Fibroblast of villous mesenchyme (primary cell): Measurements from ENCODE around the gene E2F6. TPM values are rescaled to one million over a fixed set of nuclear protein-coding genes. Genes with fewer than 3 reads are reported as not detected.
A peak's percentile ranks its signal among the peaks of the same experiment; 100 is the strongest.
"Not testable (repeated sequence)": the region's sequence is repeated elsewhere in the genome, so short reads cannot be mapped to it uniquely, and the experiment has no call there.

Experiments
- DNase-seq: peaks from one replicate; pipeline ENCODE4 v3.0.0-alpha.2; 2010; ENCODE audit warnings: low read depth
- H3K4me3 ChIP-seq: 2 replicates; pipeline ENCODE4 v1.5.1; 2011; ENCODE audit warnings: low read depth, mild to moderate bottlenecking, low read length
- total RNA-seq: library from RNA; depleted of rRNA; stranded (reverse); fragments of >200 nt; gene quantifications from 2 replicates; pipeline ENCODE4 v1.2.3, GENCODE V29; 2012
- TF ChIP-seq, protein P1 (sequence below): IDR thresholded peaks from 2 replicates; pipeline ENCODE4 v1.5.1; 2012; ENCODE audit warnings: low read depth, mild to moderate bottlenecking, low read length; ENCODE audit not compliant: insufficient read depth

Gene E2F6
- total RNA-seq, 1 donor, result 13.4 TPM

DNA sequence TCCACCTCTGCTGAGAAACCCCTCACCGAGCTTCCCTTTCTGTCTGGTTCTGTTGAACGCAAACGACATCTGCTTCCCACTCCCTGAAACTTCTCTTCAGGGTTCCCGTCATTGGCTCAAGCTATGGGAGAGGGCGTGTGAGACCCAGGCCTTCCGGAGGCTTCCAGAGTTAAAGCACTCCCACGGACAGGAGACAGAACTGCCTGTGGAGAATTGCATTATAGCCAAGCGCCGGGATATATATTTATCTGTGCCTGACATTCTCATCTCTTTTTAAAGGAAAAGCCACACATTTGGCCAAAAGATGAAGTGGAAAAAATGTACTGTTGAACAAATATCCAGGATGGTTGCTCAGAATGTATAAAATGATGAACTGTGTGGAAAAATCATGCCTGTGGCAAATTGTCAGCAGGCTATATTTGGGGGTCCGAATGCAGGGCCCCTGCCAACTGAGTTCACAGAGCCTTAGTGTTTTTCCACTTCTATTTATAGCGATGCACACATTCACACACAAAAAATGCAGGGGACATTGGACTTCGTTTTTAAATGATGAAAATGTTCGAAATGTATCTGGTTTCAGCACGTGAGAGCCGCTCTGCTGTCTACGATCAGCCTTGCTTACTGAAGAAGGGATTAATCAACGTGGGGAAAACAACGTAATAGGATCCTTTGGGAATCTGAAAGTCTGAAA is 59.5 kb downstream of the E2F6 start:
- DNase-seq, result peak; percentile 84
- H3K4me3 ChIP-seq, result no peak overlapping the region
- TF ChIP-seq, protein P1, sequence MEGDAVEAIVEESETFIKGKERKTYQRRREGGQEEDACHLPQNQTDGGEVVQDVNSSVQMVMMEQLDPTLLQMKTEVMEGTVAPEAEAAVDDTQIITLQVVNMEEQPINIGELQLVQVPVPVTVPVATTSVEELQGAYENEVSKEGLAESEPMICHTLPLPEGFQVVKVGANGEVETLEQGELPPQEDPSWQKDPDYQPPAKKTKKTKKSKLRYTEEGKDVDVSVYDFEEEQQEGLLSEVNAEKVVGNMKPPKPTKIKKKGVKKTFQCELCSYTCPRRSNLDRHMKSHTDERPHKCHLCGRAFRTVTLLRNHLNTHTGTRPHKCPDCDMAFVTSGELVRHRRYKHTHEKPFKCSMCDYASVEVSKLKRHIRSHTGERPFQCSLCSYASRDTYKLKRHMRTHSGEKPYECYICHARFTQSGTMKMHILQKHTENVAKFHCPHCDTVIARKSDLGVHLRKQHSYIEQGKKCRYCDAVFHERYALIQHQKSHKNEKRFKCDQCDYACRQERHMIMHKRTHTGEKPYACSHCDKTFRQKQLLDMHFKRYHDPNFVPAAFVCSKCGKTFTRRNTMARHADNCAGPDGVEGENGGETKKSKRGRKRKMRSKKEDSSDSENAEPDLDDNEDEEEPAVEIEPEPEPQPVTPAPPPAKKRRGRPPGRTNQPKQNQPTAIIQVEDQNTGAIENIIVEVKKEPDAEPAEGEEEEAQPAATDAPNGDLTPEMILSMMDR, result no peak

DNA sequence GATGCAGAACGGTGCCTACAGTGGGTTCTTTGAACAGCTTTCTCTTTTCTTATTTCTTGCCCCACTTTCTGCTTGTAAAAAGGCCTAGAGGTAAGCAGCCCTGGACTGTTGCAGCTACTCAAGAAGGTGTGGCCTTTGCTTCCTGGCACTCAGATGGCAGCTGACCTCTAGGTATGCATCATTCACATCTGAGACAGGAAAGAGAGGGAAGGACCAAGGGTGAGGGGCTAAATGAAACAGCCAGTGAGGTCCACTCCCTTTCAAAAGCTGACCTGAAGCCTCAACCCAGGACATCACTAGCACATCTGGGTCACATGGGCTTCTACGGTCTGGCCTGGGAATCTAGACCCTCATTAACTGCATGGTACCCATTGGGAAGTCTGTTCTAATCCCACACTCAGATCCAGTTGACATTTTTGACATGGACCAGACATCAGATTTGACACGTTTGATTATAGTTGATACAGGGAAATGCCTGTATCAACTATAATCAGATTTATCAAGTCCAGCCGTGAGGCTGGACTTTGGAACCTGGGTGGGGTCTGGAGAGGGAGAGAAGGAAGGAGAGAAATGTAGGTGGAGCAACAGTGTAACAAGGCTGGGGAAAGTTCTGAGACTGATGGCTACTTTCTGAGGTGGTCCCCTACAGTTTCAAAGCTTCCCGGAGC is 60.2 kb downstream of the E2F6 start:
- TF ChIP-seq, protein P1, result no peak
- DNase-seq, result no peak
- H3K4me3 ChIP-seq, result no peak overlapping the region

DNA sequence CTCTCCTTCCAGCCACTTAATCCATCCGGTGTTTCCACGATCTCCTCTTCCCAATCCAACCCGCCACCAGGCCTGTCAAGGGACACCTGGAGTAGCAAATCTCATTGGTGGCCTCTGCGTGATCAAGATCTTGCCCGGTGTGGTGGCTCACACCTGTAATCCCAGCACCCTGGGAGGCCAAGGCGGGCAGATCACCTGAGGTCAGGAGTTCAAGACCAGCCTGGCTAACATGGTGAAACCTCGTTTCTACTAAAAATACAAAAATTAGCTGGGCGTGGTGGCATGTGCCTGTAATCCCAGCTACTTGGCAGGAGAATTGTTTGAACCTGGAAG is 60.9 kb downstream of the E2F6 start:
- not testable (repeated sequence) for H3K4me3 ChIP-seq, DNase-seq

DNA sequence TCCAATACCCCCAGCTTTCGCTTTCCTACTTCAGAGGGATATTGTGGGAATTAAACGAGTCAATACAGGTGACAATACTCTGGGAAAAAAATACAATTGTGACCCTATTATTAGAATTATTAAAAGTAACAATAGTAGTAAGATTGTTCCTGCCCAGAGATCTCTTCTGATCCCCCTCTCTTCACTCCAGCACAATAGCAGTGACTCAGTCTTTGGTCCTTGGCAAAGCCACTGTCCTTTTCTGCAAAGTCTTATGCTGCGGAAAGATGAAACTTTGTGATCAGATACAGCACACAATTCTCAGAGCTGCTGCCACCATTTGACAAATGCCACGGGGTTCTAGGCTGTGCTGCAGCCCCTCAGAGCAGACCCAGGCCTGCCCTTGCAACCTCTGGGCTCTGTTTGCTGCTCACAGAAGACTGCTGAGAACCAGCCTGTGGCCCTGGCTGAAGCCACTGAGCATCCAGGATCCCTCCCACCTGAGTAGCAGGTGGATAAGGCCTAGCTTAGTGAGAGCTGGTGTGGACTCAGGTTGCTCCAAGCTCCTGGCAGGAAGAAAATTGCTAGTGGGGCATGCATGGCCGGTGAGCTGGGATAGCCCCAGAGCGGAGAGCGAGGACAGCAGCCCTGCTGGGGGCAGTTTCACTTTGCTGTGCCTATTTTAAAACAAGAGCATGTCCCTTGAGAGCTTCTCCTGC is 61.4 kb downstream of the E2F6 start:
- no peak for DNase-seq
- TF ChIP-seq, protein P1, result no peak
- no peak overlapping the region for H3K4me3 ChIP-seq

DNA sequence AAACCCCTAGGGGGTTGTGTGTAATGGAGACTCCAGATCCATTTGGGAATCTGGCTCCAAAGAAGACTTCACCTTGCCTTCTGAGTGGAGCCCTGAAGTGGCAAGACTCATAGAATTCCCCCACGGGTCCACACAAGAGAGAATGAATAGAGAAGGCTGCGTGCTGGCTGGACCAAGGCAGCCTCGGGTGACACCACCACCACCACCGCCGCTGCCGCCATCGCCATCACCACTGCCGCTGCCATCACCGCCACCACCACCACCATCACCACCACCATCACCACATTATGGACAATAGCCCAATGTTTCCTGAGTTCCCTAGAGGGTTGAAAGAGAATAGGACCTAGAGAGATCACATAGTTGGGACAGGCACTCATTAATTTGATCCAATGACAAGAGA is 63.5 kb downstream of the E2F6 start:
- DNase-seq, result no peak
- TF ChIP-seq, protein P1, result no peak
- H3K4me3 ChIP-seq, result no peak overlapping the region

DNA sequence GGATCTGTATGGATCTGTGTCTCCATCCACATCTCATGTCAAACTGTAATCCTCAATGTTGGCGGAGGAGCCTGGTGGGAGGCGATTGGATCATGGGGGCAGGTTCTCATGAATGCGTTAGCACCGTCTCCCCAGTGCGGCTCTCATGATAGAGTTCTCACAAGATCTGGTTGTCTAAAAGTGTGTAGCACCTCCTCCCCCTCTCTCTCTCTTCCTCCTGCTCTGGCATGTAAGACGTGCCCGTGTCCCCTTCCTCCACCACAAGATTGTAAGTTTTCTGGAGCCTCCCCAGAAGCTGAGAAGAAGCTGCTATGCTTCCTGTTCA is 66.6 kb downstream of the E2F6 start:
- DNase-seq, result no peak
- TF ChIP-seq, protein P1, result no peak
- H3K4me3 ChIP-seq, result no peak overlapping the region

DNA sequence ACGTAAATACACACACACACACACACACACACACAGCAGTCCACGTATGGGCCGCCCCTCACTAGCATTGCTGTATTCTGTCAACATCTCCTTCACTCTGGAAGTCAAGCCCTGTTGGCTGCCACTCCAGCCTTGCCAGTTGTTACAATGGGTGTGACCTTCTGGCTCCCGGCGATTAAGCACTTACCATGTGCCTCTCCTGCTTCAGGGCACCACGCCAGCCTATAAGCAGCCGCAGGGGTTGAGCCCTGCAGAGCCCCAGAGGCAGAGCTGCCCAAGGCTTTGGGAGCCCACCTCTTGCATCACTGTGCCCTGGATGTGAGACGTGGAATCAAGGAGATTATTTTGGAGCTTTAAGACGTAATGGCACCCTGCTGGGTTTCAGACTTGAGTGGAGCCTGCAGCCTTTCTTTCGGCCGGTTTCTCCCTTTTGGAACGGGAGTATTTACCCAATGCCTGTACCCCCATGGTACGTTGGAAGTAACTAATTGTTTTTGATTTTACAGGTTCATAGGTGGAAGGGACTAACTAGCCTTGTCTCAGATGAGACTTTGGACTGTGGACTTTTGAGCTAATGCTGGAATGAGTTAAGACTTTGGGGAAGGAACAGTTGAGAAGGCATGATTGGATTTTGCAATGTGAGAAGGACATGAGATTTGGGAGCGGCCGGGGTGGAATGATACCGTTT is 67.1 kb downstream of the E2F6 start:
- no peak overlapping the region for H3K4me3 ChIP-seq
- TF ChIP-seq, protein P1, result no peak
- DNase-seq, result peak; percentile 36
